IMR-90 (cell line): ENCODE data around the gene C2orf74.
"Not testable (repeated sequence)": the region's sequence is repeated elsewhere in the genome, so short reads cannot be mapped to it uniquely, and the experiment has no call there.

ENCODE experiments used
- CEBPB ChIP-seq: IDR thresholded peaks from 2 replicates; pipeline ENCODE4 v1.6.1; 2012; ENCODE audit warnings: low read depth, low read length, improper control_type of control experiment
- CHD1 ChIP-seq: IDR thresholded peaks from 2 replicates; pipeline ENCODE4 v1.6.1; 2012; ENCODE audit warnings: low read depth, low read length, improper control_type of control experiment
- MAFK ChIP-seq: IDR thresholded peaks from 2 replicates; pipeline ENCODE4 v1.6.1; 2012; ENCODE audit warnings: low read depth, low read length, improper control_type of control experiment
- POLR2A ChIP-seq: IDR thresholded peaks from 2 replicates; pipeline ENCODE4 v1.6.1; 2012; ENCODE audit warnings: mild to moderate bottlenecking, low read depth, low read length
- RAD21 ChIP-seq: IDR thresholded peaks from 2 replicates; pipeline ENCODE4 v1.6.1; 2012; ENCODE audit warnings: low read length, improper control_type of control experiment
- SMC3 ChIP-seq: fragments of 150-350 bp; IDR thresholded peaks from 2 replicates; pipeline ENCODE4 v1.6.1; 2016; ENCODE audit warnings: low read depth, mild to moderate bottlenecking, antibody characterized with exemption, low read length, moderate library complexity
- TF ChIP-seq, protein P1 (sequence below): conservative IDR thresholded peaks from 2 replicates; pipeline ENCODE4 v1.5.1; 2012; ENCODE audit warnings: mild to moderate bottlenecking, low read depth, low read length, improper control_type of control experiment

DNA sequence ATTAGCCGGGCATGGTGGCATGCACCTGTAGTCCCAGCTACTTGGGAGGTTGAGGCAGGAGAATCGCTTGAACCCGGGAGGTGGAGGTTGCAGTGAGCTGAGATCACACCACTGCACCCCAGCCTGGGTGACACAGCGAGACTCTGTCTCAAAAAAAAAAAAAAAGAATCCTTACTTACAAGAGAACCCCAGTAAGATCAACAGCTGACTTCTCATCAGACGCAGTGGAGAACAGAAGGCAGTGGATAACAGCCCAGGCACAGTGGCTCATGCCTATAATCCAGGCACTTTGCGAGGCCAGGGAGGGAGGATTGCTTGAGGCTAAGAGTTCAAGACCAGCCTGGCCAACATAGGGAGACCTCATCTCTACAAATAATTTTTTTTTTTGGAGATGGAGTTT lies 33.9 kb upstream of the C2orf74 start:
- not testable (repeated sequence) for TF ChIP-seq RAD21, POLR2A, MAFK, SMC3, CEBPB, CHD1
- TF ChIP-seq, protein P1, sequence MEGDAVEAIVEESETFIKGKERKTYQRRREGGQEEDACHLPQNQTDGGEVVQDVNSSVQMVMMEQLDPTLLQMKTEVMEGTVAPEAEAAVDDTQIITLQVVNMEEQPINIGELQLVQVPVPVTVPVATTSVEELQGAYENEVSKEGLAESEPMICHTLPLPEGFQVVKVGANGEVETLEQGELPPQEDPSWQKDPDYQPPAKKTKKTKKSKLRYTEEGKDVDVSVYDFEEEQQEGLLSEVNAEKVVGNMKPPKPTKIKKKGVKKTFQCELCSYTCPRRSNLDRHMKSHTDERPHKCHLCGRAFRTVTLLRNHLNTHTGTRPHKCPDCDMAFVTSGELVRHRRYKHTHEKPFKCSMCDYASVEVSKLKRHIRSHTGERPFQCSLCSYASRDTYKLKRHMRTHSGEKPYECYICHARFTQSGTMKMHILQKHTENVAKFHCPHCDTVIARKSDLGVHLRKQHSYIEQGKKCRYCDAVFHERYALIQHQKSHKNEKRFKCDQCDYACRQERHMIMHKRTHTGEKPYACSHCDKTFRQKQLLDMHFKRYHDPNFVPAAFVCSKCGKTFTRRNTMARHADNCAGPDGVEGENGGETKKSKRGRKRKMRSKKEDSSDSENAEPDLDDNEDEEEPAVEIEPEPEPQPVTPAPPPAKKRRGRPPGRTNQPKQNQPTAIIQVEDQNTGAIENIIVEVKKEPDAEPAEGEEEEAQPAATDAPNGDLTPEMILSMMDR, result not testable (repeated sequence)
